GM19455 (cell line): ENCODE measurements around the gene EPB41.
"Not testable (repeated sequence)": the region's sequence is repeated elsewhere in the genome, so short reads cannot be mapped to it uniquely, and the experiment has no call there.

Source experiments
- ATAC-seq: cut with Tn5 transposase; IDR thresholded peaks from one replicate; pipeline ENCODE4 v1.9.1; 2021; ENCODE audit not compliant: unreplicated experiment

EPB41 gene

GRCh38 chr1:28914228-28915030, at the start of gene EPB41:
Gene EPB41 (plus strand): TSS chr1:28914569. CDS start chr1:28987438, 72,869 bp downstream.
- ATAC-seq: peak; percentile 81

GRCh38 chr1:28864695-28865094, 49.7 kb upstream of the EPB41 start:
- no peak for ATAC-seq

GRCh38 chr1:28865997-28866650, 48.2 kb upstream of the EPB41 start:
- no peak for ATAC-seq

- ATAC-seq: no peak
Observed at GRCh38 chr1:28867850-28868249, 46.5 kb upstream of the EPB41 start.

GRCh38 chr1:28869952-28870351, 44.4 kb upstream of the EPB41 start:
- ATAC-seq: no peak

GRCh38 chr1:28871631-28872401, 42.6 kb upstream of the EPB41 start:
- no peak for ATAC-seq

- ATAC-seq: not testable (repeated sequence)
Observed at GRCh38 chr1:28875134-28875533, 39.2 kb upstream of the EPB41 start.

- no peak for ATAC-seq
Observed at GRCh38 chr1:28877132-28877781, 37.1 kb upstream of the EPB41 start.

GRCh38 chr1:28878796-28879195, 35.6 kb upstream of the EPB41 start:
- no peak for ATAC-seq

GRCh38 chr1:28882009-28882628, 32.2 kb upstream of the EPB41 start:
- no peak for ATAC-seq

- no peak for ATAC-seq
Observed at GRCh38 chr1:28883242-28883616, 31.1 kb upstream of the EPB41 start.

- no peak for ATAC-seq
Observed at GRCh38 chr1:28885472-28885877, 28.9 kb upstream of the EPB41 start.

- no peak for ATAC-seq
Observed at GRCh38 chr1:28885977-28886730, 28.2 kb upstream of the EPB41 start.

- peak; percentile 72 for ATAC-seq
Observed at GRCh38 chr1:28886731-28887418, 27.5 kb upstream of the EPB41 start.

GRCh38 chr1:28887419-28887834, 26.9 kb upstream of the EPB41 start:
- peak; percentile 34 for ATAC-seq

GRCh38 chr1:28887835-28888682, 26.3 kb upstream of the EPB41 start:
- no peak for ATAC-seq

- ATAC-seq: no peak
Observed at GRCh38 chr1:28888915-28889314, 25.5 kb upstream of the EPB41 start.

GRCh38 chr1:28889357-28889756, 25.0 kb upstream of the EPB41 start:
- ATAC-seq: no peak

GRCh38 chr1:28890435-28890834, 23.9 kb upstream of the EPB41 start:
- ATAC-seq: no peak
